Memory B cell (primary cell): ENCODE data around the gene VAMP1.
"Not testable (repeated sequence)": the region's sequence is repeated elsewhere in the genome, so short reads cannot be mapped to it uniquely, and the experiment has no call there.

Experiments
- ATAC-seq: fragments of 150-1000 bp; cut with Tn5 transposase; 2 replicates; pipeline ENCODE4 v1.10.0; 2021; ENCODE audit warnings: low read depth, mild to moderate bottlenecking, moderate library complexity
- DNase-seq, 2 donors: peaks; one replicate each; pipeline ENCODE4 v3.0.0; 2022; ENCODE audit warnings: low spot score in 2 of 2
- H3K27ac Mint-ChIP-seq: one replicate; pipeline ENCODE4 v1.8.0; 2022; ENCODE audit warnings: mild to moderate bottlenecking, moderate library complexity, mixed read lengths
- H3K27me3 Mint-ChIP-seq: one replicate; pipeline ENCODE4 v1.8.0; 2022; ENCODE audit warnings: mixed read lengths
- H3K36me3 Mint-ChIP-seq: one replicate; pipeline ENCODE4 v1.8.0; 2022; ENCODE audit warnings: mild to moderate bottlenecking, mixed read lengths
- H3K4me1 Mint-ChIP-seq: one replicate; pipeline ENCODE4 v1.8.0; 2022; ENCODE audit warnings: mixed read lengths
- H3K4me3 Mint-ChIP-seq: one replicate; pipeline ENCODE4 v1.8.0; 2022; ENCODE audit warnings: mild to moderate bottlenecking, moderate library complexity, mixed read lengths
- H3K9me3 Mint-ChIP-seq: one replicate; pipeline ENCODE4 v1.8.0; 2022; ENCODE audit warnings: mixed read lengths

Gene VAMP1

DNA sequence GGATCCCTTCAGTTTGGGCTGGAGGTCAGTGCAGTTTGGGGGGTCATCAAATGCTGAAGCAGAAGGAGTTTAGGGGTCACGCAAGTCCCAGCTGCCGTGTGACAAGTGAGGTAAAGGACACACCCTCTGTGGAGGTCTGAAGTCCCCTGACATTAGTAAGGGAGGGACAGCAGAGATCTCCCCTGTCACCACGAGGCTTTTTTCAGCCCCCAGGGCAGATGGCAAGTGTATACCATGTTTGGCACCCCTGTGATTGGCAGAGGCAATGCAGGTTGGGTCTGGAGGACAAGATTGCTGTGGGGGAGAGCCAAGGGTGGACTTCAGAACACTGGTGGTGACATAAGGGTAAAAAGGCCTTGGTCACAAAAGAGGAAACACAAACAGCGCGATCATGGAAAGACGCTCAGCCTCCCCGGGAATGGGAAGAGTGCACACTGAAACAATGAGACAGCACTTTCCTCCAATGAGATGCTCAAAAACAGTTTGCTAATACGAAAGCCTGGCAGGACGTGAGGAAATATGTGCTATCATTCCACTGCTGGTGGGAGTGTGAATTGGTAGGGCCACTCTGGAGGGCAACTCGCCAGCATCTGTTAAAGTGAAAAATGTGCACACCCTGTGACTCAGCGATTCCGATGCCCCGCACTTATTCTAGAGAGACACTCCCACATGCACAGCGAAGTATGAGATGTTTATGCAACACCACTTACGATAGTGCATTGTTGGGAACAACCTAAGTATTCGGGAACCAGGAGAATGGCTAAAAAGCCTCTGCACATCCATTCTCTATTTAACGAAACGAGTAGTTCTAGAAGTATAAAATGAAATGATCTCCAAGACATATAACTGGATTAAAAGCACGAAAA is 40.1 kb downstream of the VAMP1 start:
- H3K27ac Mint-ChIP-seq: peak overlapping the region; percentile 86
- H3K4me3 Mint-ChIP-seq: peak overlapping the region; percentile 77
- H3K4me1 Mint-ChIP-seq: peaks cover 50% of the 10 kb centered on the region
- H3K36me3 Mint-ChIP-seq: no peaks in the 10 kb centered on the region
- H3K9me3 Mint-ChIP-seq: no peaks in the 10 kb centered on the region
- DNase-seq (no peak), ATAC-seq (no peak)
- no peaks in the 10 kb centered on the region for H3K27me3 Mint-ChIP-seq

DNA sequence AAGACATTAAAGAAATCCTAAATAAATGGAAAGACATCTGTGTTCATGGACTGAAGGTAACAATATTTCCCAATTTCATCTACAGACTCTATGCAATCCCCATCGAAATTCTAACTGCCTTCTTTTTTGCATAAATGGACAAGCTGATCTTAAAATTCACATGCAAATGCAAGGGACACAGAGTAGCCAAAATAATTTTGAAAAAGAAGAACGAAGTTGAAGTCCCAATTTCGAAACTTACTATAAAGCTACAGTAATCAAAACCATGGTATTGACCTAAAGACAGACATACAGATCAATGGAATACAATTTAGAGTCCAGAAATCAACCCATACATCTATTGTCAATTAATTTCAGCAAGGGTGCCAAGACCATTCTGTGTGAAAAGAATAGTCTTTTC is 42.2 kb downstream of the VAMP1 start:
- Mint-ChIP-seq H3K36me3 (no peaks in the 10 kb centered on the region), H3K27me3 (no peaks in the 10 kb centered on the region)
- ATAC-seq: no peak

DNA sequence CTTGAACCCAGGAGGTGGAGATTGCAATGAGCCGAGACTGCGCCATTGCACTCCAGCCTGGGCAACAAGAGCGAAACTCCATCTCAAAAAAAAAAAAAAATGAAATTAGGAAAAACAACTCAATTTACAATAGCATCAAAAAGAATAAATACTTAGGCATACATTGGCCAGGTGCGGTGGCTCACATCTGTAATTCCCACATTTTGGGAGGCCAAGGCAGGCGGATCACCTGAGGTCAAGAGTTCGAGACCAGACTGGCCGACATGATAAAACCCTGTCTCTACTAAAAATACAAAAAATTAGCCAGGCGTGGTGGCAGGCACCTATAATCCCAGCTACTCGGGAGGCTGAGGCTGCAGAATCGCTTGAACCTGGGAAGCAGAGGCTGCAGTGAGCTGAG is 42.7 kb downstream of the VAMP1 start:
- DNase-seq, H3K9me3 Mint-ChIP-seq, ATAC-seq, H3K36me3 Mint-ChIP-seq, H3K27me3 Mint-ChIP-seq: not testable (repeated sequence)
- Mint-ChIP-seq H3K27ac (peak overlapping the region; percentile 93), H3K4me3 (peak overlapping the region; percentile 89), H3K4me1 (peaks cover 46% of the 10 kb centered on the region)

More for the DNA sequence above, 42.2 kb downstream of the VAMP1 start:
- Mint-ChIP-seq H3K9me3 (no peaks in the 10 kb centered on the region), H3K4me3 (peak overlapping the region; percentile 89), H3K27ac (peak overlapping the region; percentile 93), H3K4me1 (peaks cover 49% of the 10 kb centered on the region)
- DNase-seq: no peak

DNA sequence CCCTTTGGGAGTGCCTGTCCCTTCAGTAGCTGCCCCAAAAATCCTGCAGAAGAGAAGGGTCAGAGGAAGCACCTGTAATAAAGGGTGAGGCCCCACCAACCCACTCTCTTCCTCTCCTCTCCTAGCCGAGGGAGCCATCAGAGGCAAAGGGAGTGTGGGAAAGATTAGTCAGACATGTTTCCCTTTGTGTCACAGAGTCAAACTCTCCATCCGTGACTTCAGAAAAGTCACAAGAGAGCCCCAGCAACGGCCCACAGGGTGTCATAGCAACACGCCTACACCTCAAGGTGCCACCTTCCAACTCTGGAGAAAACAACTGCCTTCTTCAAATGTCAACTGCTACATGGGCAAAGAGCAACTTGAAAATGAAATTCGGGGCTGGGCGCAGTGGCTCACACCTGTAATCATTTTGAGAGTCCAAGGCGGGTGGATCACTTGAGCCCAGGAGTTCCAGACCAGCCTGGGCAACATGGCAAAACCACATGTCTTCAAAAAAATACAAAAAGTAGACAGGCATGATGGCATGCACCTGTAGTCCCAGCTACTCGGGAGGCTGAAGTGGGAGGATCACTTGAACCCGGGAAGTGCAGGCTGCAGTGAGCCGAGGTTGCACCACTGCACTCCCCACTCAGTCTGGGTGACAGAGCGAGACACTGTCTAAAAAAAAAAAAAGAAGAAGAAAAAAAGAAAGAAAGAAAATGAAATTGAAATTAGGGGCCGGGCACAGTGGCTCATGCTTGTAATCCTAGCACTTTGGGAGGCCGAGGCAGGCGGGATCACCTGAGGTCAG is 43.4 kb downstream of the VAMP1 start:
- H3K9me3 Mint-ChIP-seq: no peaks in the 10 kb centered on the region
- H3K36me3 Mint-ChIP-seq: no peaks in the 10 kb centered on the region
- ATAC-seq (peak; percentile 76), DNase-seq (peak; percentile 68 to 80)
- H3K4me3 Mint-ChIP-seq: peak overlapping the region; percentile 89
- no peaks in the 10 kb centered on the region for H3K27me3 Mint-ChIP-seq
- H3K4me1 Mint-ChIP-seq: peaks cover 43% of the 10 kb centered on the region
- peak overlapping the region; percentile 93 for H3K27ac Mint-ChIP-seq

DNA sequence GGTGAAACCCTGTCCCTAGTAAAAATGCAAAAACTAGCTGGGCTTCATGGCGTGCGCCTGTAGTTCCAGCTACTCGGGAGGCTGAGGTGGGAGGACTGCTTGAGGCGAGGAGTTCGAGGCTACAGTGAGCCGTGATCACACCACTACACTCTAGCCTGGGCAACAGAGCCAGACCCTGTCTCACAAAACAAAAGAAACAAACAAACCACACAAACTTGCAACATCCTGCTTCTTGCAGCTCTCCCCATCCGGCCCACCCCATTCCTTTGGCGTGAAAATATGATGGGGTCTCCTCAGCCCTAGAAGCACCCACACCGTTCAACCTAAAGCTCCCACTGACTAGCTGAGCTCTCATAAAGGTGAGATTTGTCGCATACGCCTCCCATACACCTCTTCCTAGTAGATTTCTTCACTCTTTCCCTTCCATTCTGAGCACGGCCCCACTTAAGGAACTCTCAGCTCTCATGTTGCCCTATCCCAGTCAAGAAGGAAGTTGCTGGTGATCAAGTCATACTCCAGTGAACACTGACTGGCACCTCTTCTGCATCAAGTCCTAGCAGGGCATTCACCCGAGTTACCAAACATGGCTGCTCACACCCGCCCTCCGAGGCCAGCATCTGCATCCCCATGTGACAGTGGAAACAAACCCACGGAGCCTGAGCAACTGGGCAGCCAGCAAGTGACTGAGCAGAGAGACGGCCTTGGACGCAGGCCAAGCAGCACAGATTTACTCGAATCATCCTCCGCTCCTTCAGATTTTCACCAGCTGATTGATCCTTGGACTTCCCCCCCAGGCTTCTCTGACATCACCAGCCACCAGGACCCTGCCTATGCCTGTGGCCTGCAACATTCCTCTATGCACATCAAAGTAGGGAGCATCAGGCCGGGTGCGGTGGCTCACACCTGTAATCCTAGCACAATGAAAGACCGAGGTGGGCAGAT is 44.6 kb downstream of the VAMP1 start:
- H3K9me3 Mint-ChIP-seq: no peaks in the 10 kb centered on the region
- ATAC-seq: peak; percentile 62
- H3K4me3 Mint-ChIP-seq: peak overlapping the region; percentile 89
- no peaks in the 10 kb centered on the region for H3K27me3 Mint-ChIP-seq
- peak; percentile 57 to 69 for DNase-seq
- H3K4me1 Mint-ChIP-seq: peaks cover 38% of the 10 kb centered on the region
- H3K36me3 Mint-ChIP-seq: no peaks in the 10 kb centered on the region
- H3K27ac Mint-ChIP-seq: peak overlapping the region; percentile 93

DNA sequence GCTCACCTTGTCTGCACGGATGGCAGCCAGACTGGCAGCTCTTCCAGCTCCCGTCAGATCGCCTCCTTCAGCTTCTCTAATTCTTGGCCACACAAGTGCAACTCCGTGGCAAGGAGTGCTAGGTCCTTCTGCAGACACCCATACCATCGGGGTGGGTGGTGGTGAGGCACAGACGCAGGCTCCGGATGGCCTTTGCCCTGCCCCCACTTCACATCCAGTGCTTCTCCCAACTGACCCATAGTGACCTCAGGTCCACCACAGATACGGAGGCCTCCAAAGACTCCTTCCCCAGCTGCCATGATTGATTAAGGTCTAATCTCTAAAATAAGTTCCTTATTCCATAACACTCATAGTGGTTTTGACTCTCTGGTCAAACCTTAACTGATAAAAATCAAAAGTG is 45.6 kb downstream of the VAMP1 start:
- no peak for DNase-seq
- H3K36me3 Mint-ChIP-seq: no peaks in the 10 kb centered on the region
- ATAC-seq: no peak
- no peak overlapping the region for H3K4me3 Mint-ChIP-seq
- no peaks in the 10 kb centered on the region for H3K9me3 Mint-ChIP-seq
- H3K27me3 Mint-ChIP-seq: no peaks in the 10 kb centered on the region
- peak overlapping the region; percentile 93 for H3K27ac Mint-ChIP-seq
- peaks cover 29% of the 10 kb centered on the region for H3K4me1 Mint-ChIP-seq

DNA sequence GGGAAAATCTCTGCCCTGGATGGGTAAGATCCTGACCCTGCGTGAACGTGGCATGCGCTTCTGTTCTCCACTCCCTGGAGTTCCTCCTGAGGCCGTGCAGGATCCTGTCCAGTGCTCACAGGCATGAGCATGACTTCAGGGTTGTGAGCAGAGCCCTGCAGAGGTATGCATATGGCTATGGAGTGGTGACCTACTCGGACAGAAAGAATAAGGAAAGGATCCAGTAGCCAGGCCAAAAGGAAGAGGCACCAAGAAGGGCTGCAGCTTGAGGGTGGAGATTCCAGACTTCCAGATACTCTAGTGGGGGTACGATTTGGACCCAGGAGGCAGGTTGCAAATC is 46.5 kb downstream of the VAMP1 start:
- ATAC-seq (no peak), DNase-seq (no peak)
- no peak overlapping the region for H3K4me3 Mint-ChIP-seq
- H3K4me1 Mint-ChIP-seq: peaks cover 29% of the 10 kb centered on the region
- H3K36me3 Mint-ChIP-seq: no peaks in the 10 kb centered on the region
- H3K27ac Mint-ChIP-seq: peak overlapping the region; percentile 93
- H3K9me3 Mint-ChIP-seq: no peaks in the 10 kb centered on the region
- H3K27me3 Mint-ChIP-seq: peaks cover 4% of the 10 kb centered on the region

DNA sequence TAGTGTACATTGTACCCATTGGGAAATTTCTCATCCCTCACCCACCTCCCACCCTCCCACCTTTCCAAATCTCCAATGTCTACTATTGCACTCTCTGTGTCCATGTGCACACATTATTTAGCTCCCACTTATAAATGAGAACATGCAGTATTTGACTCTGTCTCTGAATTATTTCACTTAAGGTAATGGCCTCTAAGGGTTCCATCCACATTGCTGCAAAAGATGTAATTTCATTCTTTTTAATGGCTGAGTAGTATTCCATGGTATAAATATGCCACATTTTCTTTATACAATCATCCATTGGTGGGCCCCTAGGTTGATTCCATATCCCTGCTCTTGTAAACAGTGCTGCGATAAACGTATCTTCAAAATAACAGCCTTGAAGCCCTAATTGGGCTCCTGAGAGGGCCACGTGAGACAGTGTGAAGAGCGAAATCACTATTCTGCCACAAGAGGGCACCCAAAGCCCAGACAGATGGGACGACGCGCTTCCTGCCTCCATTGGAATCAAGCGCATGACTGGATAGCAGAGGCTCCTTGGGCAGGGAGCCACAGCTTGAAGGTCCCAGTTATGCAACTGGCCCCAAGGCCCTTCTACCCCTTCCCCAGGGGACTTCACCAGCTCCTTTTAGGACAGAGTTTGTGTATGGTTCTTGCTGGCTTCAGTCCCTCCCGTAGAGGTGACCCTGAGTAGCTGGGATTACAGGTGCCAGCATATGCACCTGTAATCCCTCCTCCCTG is 47.0 kb downstream of the VAMP1 start:
- Mint-ChIP-seq H3K4me1 (peaks cover 29% of the 10 kb centered on the region), H3K9me3 (no peaks in the 10 kb centered on the region), H3K4me3 (no peak overlapping the region), H3K36me3 (no peaks in the 10 kb centered on the region), H3K27ac (peak overlapping the region; percentile 93), H3K27me3 (peaks cover 4% of the 10 kb centered on the region)
- ATAC-seq (peak; percentile 37), DNase-seq (peak; percentile 64 to 74)

DNA sequence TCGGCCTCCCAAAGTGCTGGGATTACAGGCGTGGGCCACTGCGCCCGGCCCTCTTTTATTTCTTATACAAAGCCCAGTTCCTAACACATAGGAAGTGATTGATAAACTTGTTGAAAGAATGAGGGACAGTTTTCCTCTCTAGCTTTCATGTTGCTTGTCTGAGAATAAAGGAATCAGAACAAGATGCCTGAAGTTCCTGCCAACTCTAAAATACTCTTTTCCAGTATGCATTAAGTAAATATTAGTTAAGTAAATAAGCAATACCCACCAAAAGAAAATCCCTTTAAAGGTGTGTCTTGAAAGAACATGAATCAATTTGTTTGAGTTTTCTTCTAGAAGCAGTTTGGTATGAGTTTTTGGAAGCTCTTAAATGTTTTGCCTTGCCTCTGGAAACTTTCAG is 50.1 kb downstream of the VAMP1 start:
- H3K4me1 Mint-ChIP-seq: peaks cover 15% of the 10 kb centered on the region
- DNase-seq (no peak), ATAC-seq (no peak)
- H3K9me3 Mint-ChIP-seq: no peaks in the 10 kb centered on the region
- H3K27me3 Mint-ChIP-seq: peaks cover 9% of the 10 kb centered on the region
- no peak overlapping the region for H3K27ac Mint-ChIP-seq
- H3K4me3 Mint-ChIP-seq: no peak overlapping the region
- no peaks in the 10 kb centered on the region for H3K36me3 Mint-ChIP-seq

DNA sequence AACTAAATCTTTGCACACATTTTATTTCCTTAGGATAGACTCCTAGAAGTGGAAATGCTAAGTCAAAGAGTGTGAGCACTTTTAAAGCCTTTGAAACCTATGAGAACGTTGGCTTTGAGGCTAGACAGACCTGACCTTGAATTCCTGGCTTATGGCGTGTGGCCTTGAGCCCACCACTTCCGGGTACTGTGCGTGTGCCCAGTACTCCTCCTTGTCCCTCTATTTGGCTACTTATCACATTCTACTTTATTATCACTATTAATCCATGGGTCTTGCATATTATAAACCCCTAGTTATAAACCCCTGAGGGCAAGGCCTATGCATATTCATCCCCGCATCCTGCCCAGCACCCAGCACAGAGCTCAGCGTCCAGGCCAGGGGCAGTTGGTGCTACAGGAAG is 51.7 kb downstream of the VAMP1 start:
- H3K9me3 Mint-ChIP-seq: no peaks in the 10 kb centered on the region
- H3K4me3 Mint-ChIP-seq: no peak overlapping the region
- DNase-seq (no peak), ATAC-seq (no peak)
- H3K36me3 Mint-ChIP-seq: no peaks in the 10 kb centered on the region
- H3K4me1 Mint-ChIP-seq: peaks cover 13% of the 10 kb centered on the region
- peaks cover 9% of the 10 kb centered on the region for H3K27me3 Mint-ChIP-seq
- no peak overlapping the region for H3K27ac Mint-ChIP-seq

DNA sequence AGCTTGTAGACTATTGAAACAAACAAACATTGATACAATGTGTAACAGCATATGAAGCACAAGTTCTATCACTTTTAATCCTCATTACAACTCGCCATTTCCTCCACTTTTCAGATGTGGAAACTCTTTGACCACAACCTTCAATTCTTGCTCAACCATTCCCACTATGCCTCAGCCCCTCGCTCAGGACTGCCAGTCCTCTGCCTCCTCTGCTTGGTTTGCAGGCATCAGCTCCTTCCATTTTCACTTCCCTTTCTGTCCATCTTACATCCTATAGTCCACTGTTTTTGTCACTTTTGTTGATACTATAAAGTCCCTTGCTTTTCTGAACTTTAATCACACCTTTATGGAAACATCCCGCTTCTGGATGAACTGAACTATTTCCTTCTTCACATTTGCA is 53.9 kb downstream of the VAMP1 start:
- H3K9me3 Mint-ChIP-seq: no peaks in the 10 kb centered on the region
- no peak for DNase-seq
- ATAC-seq: no peak
- peaks cover 9% of the 10 kb centered on the region for H3K27me3 Mint-ChIP-seq
- peaks cover 7% of the 10 kb centered on the region for H3K4me1 Mint-ChIP-seq
- no peak overlapping the region for H3K27ac Mint-ChIP-seq
- no peak overlapping the region for H3K4me3 Mint-ChIP-seq
- H3K36me3 Mint-ChIP-seq: no peaks in the 10 kb centered on the region
